Keratinocyte (primary cell): ENCODE results near the gene MAP1LC3B.

Experiments
- CTCF ChIP-seq, 3 experiments: IDR thresholded peaks in 1 of 3; conservative IDR thresholded peaks in 1 of 3; optimal IDR thresholded peaks in 1 of 3; 2 replicates in 2 of 3; 3 replicates in 1 of 3; pipeline versions ENCODE3 to v1.5.1; 2011; ENCODE audit warnings: low read length in 3 of 3, mild to moderate bottlenecking in 3 of 3, moderate library complexity in 2 of 3, control low read depth in 1 of 3, inconsistent platforms in 1 of 3; ENCODE audit not compliant: insufficient read depth in 2 of 3; ENCODE audit errors: extremely low read depth in 1 of 3
- EZH2 ChIP-seq: IDR thresholded peaks from one replicate; pipeline ENCODE4 v1.6.1; 2012; ENCODE audit warnings: inconsistent platforms, mild to moderate bottlenecking, low read length, moderate library complexity

DNA sequence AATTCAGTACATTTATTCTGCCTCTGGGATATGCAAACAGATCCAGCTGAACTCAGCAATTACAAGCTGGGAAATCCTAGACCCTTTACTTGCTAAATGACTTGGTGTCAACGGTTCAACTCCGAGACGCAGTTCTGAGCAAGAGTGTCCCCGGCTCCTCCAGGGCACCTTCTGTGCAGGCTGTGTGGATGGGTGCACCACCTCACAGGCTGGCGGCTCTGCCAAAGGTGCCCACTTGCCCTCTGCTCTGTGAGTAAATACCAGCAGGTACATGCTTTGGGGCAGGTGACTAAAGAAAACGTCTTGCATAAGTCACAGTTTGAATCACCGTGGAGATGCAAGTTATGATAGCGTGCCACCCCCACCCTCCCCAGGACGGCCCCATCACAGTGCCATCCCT, 23.3 kb downstream of the MAP1LC3B start:
- TF ChIP-seq CTCF (optimal IDR thresholded peaks at IDR 0.05 in 1 of 3, IDR thresholded peaks at IDR 0.05 in 1 of 3, conservative IDR thresholded peaks at IDR 0.05 in 1 of 3; ENCODE audit: extremely low read depth in 1 of 3, insufficient read depth in 2 of 3, low read length in 3 of 3) (no peak), EZH2 (no peak)
